DMS 273 treated with DMSO at 0.1 percent for 48 hours (cell line): ENCODE results near the gene FMNL3.

Source experiments
- DNase-seq: peaks from one replicate; lab custom pipeline; 2025; lab: John Stamatoyannopoulos, UW

Gene FMNL3

DNA sequence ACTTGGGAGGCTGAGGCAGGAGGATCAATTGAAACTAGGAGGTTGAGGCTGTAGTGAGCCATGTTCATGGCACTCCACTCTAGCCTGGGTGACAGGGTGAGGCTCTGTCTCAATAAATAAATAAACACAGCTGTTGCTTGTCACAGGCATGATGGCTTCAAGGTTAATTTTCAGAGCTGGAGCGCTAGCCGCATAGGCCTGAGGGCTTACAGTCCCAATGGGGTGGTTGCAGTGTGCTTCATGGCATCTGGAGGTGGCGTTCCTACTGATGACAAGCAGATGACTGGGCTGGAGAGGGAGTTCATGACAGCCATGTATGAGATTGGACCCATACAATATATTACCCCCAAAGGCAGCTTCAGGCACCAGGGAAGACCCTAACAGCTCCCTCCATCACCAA lies 1.6 kb upstream of the FMNL3 start:
- no peak for DNase-seq

GRCh38 chr12:49707812-49708147 lies 575 bp upstream of the FMNL3 start:
- DNase-seq: no peak

DNA sequence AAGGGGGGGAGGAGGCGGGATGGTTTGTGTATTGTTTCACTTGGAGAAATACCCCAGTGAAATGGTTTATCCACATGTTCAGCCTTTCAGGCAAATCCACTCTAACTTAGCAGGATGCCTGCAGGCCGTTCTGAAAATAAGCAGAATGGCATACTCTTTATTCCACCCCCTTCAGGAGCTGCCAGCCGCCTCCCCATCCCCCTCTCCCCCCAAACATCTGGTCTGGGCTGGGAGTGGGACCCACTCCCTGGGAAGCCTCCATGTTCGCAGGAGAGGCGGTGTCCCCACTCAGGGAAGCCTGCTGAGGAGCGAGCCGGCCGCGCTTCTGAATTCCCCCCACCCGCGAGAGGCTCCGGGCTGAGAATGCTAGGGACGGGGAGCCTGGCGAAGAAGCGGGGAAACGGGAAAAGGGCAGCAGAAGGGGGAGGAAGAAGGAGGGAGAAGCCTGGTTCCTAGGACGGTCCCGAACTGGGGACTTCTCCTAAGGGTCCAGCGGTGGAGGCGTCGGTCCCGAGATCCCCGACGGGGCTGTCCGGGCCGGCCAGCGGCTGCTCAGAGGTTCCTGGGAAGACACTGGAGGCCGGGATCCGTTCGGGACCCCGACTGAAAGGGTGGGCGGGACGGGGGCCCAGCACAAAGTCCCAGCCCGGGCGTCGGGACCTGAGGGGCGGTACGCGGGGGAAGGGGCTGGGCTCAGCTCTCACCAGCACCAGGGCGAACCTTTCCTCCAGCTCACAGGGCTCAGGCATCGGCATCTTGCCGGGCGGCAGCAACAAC lies 666 bp downstream of the FMNL3 start:
- DNase-seq: no peak

DNA sequence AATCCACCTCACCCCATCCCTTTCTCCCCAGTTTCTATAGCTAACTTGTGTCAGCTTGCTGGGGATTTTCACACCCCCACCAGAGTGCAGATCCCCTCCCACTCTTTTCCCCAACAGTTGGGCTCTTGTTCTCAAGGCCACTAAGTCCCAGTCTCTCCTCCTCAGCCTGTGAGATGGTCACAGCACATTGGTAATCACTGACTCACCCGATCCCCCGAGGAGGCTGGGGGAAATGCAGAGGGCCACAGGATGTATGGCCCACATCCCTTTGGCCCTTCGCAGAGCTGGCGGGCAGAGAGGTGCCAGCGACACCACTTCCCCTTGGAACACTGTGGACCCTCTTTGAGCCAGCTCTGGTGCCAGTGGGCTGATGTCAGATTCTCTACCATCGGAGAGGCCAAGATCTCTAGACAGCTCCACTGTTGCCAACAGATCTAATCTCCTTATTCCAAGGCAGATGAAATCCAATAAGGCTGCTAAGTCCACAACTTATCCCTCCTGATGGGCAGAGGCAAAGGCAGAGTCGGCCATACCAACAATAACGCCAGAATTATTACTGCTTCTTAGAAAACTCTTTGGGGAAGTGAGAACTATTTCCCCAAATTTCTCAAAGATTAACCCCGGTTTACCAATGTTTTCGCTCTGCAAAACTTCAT lies 1.6 kb downstream of the FMNL3 start:
- DNase-seq: no peak

- peak; percentile 6 for DNase-seq
Observed at GRCh38 chr12:49703647-49704137, 3.5 kb downstream of the FMNL3 start.

DNA sequence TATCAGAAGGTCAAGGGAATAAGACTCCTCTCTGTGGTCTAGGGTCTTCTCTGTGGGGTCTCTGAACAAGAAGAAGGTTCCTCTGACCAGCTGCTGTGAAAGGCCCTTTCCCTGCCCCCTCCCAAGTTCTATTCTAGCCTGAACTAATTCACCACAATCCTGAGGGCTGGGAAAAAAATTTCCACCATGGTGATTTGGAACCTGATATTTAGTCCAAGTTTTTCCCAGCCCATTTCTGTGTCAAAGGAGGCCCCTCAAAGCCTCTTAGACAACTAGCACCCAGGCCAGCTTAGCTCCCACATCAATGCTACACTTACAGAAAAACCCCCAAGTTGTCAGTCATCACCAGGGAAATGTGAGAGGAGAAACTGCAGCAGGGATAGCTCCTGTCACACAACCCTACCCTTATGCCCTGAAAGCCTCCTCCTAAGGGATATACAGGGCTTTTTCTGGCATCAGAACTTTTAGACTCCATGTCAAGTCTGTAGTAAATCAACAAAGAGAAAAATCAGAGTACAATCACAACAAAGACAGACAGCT lies 4.5 kb downstream of the FMNL3 start:
- no peak for DNase-seq

GRCh38 chr12:49702009-49702408 lies 5.2 kb downstream of the FMNL3 start:
- no peak for DNase-seq

GRCh38 chr12:49698619-49699545 lies 8.3 kb downstream of the FMNL3 start:
- DNase-seq: no peak

GRCh38 chr12:49697808-49698207 lies 9.4 kb downstream of the FMNL3 start:
- no peak for DNase-seq

DNA sequence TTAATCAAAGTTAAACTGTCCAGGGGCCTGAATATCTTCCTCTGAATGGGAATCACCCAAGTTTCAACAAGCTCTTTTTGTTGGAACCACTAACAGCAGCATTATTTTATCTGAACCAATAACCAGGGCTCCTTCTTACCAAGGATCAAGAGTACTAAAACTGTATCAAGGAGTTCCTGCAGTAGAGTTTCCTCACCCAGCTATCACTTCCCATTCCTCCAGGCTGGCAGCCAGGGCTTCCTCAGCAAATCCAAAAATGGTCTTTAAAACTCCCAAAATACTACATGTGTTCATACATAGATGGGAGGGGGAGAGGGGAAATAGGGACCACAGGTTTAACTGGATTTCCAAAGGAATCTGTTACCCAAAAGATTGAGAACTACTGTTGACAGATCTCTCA lies 10.5 kb downstream of the FMNL3 start:
- DNase-seq: no peak

GRCh38 chr12:49693931-49694444 lies 13.2 kb downstream of the FMNL3 start:
- no peak for DNase-seq

- no peak for DNase-seq
Observed at GRCh38 chr12:49692851-49693250, 14.4 kb downstream of the FMNL3 start.

DNA sequence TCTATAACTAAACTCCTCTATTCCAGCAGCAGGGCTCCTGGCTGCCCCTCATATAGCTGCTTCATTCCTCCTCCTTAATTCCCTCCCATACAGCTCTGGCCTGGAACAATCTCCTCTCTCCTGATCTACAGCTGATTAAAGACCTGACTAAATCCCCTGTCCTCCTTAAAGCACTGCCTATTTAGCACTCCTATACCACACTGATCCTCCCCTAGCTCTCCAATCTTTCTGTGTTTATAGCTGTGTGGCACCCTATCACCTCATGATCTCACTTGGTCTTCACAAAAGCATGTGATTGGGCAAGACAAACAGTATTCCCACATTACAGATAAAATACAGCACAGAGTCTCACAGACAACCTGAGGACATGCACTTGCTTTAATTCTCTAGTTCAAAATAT lies 17.4 kb downstream of the FMNL3 start:
- peak; percentile 2 for DNase-seq

DNA sequence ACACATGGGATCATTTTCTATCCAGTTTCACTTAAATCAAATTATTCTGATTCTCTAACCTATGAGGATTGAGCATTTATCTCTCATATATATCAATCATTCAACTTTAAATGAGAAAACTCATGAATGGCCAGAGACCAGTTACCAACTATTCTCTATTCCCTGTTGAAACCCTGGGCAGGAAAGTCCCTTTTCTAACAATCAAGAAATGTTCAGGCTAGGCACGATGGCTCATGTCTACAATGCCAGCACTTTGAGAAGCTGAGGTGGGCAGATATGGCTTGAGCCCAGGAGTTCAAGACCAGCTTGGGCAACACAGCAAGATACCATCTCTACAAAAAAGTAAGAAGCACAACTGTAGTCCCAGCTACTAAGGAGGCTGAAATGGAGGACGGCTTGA lies 18.0 kb downstream of the FMNL3 start:
- DNase-seq: no peak

GRCh38 chr12:49687941-49688340 lies 19.3 kb downstream of the FMNL3 start:
- DNase-seq: no peak

- no peak for DNase-seq
Observed at GRCh38 chr12:49684310-49684854, 22.8 kb downstream of the FMNL3 start.

DNA sequence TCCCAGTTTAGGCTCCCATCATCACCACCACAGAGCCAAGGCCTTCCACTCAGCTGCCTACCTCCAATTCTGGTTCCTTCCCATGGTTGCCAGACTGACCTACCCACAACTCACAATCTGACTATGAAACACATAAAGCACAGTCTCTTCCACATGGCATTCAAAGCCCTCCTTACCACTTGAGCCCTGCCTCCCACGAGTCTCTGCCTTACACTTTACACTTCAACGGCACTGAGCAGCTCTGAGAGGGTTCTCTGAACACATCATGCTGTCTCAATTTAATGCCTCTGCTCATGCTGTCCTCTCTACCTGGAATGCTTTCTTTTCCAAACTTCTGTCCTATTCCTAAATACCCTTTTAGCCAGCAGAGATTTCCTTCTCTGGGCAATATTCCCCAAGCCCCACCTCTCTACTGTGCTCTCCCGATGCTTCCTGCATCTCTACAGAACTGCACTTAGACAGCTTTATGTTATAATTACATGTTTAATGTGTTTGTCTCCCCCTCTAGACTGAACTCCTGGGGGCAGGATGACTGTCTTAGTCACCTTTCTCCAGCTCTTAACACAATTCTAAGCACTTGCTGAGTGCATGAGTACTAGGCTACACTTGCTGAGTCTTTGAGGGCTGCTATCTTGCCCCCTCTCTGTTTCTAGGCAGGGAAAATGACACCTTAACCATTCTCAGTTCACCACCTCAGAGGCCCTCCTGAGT lies 23.5 kb downstream of the FMNL3 start:
- no peak for DNase-seq

GRCh38 chr12:49680075-49680474 lies 27.1 kb downstream of the FMNL3 start:
- DNase-seq: no peak

- no peak for DNase-seq
Observed at GRCh38 chr12:49678711-49679110, 28.5 kb downstream of the FMNL3 start.

DNA sequence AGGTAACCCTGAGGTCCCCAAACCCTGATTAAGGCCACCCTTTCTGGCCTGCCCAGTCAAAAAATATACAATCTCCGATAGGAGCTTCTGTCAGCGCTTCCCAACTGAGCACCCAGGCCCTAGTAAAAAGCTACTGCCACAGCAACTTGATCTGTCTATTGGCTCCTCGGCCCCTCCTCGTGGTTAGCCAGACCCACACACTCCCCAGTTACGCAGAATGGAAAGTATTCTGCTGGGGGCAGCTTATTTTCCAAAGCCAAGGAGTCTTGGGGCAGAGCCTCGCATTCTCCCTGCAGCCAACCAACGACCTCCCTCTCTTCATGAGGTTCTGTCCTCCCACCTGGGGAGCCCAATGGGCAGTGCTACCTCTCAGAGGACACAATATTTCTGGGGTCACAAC lies 32.1 kb downstream of the FMNL3 start:
- DNase-seq: no peak

- DNase-seq: no peak
Observed at GRCh38 chr12:49674318-49674981, 32.8 kb downstream of the FMNL3 start.
